T-helper 2 cell treated with Interferon-gamma antibody and Interleukin-4, amounts not matched to agents 100 ng/mL and 5 ng/mL, for 36 hours (primary cell): Measurements from ENCODE around the gene DDX53. TPM values are rescaled to one million over a fixed set of nuclear protein-coding genes. Genes with fewer than 3 reads are reported as not detected.

Source experiments
- intact Hi-C: fragments of 100-400 bp; cut with micrococcal nuclease; formaldehyde crosslinking; loops from one replicate; pipeline ENCODE4 v1.15.1; 2023
- total RNA-seq: library from RNA; stranded (reverse); gene quantifications from 2 replicates; pipeline ENCODE4 v1.2.3, GENCODE V29; 2022

The DDX53 gene
- total RNA-seq, 1 donor from 2014 or later: not detected

DNA sequence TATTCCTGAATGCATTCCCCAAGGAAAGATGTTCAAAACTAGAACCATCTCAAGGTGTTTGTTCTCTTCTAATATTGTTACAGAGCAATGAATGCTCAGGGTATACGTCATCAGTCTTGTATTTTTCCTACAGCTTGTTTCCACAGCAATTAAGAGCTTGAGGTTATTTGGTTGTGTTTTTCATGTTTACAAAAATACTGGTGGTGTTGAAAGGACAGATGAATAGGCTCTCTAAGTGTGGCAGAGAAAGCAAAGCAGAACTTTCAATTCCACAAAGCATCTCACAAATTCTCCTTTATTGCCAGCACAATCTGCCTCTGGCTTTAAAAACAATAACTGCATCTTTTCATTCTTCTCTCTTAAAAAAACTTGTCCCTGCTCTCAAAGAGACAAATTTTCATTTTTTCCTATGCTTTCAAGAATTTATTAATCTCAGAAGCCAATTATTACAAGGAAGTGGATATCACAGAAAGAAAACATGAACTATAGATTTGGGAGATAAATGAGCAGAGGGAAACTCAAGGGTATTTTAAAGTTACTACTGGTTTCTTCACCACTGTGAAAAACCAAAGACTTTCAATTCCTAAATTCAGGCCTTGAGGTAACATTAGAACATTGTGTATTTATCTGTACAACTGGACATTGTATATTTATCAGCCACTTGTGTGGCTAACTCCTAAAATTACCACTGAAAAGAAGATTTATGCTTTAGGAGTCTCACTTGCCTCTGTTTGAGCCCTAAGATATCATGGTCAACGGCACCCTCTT is 49.2 kb downstream of the DDX53 start:
- intact Hi-C loops: no loop called here

DNA sequence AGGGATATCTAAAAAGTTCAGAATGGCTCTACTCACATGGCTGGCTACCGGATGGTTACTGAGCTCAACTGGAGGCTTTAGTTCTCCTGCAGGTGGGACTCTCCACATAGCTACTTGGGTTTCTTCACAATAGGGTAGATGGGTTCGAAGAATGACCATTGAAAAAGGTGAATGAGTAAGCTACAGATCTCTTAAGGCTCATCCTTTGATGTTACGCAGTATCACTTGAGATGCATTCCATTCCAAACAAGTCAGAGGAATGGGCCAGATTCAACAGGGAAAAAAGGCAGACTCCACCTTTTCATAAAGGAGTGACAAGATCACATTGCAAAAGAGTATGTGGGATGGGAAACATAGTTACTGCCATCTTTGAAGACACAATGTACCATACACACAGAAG is 52.6 kb downstream of the DDX53 start:
- intact Hi-C loops: no loop called here
